Effector memory CD4-positive, alpha-beta T cell (primary cell): ENCODE results near the gene NR1H3.

Source experiments
- DNase-seq, 3 donors: peaks; one replicate each; pipeline ENCODE4 v3.0.0-alpha.2; 2020
- H3K27ac ChIP-seq: 2 replicates; pipeline ENCODE4 v1.7.0; 2013; ENCODE audit warnings: mild to moderate bottlenecking, low read length, moderate library complexity; ENCODE audit not compliant: insufficient read depth, poor library complexity, severe bottlenecking
- H3K27me3 ChIP-seq: replicated peaks from 2 replicates; pipeline ENCODE4 v1.7.0; 2013; ENCODE audit warnings: mild to moderate bottlenecking, low read length; ENCODE audit not compliant: insufficient read depth, control insufficient read depth, poor library complexity, severe bottlenecking
- H3K36me3 ChIP-seq: 2 replicates; pipeline ENCODE4 v1.7.0; 2013; ENCODE audit warnings: mild to moderate bottlenecking, low read length, moderate library complexity; ENCODE audit not compliant: control insufficient read depth, insufficient read depth
- H3K4me1 ChIP-seq: 2 replicates; pipeline ENCODE4 v1.7.0; 2013; ENCODE audit warnings: low read length, mild to moderate bottlenecking; ENCODE audit not compliant: control insufficient read depth, insufficient read depth, poor library complexity, severe bottlenecking
- H3K4me3 ChIP-seq: 2 replicates; pipeline ENCODE4 v1.7.0; 2013; ENCODE audit warnings: low read length, low read depth, mild to moderate bottlenecking; ENCODE audit not compliant: insufficient read depth, poor library complexity, severe bottlenecking
- H3K9me3 ChIP-seq: 2 replicates; pipeline ENCODE4 v1.7.0; 2013; ENCODE audit warnings: mild to moderate bottlenecking, low read length, moderate library complexity; ENCODE audit not compliant: control insufficient read depth

The NR1H3 gene

DNA sequence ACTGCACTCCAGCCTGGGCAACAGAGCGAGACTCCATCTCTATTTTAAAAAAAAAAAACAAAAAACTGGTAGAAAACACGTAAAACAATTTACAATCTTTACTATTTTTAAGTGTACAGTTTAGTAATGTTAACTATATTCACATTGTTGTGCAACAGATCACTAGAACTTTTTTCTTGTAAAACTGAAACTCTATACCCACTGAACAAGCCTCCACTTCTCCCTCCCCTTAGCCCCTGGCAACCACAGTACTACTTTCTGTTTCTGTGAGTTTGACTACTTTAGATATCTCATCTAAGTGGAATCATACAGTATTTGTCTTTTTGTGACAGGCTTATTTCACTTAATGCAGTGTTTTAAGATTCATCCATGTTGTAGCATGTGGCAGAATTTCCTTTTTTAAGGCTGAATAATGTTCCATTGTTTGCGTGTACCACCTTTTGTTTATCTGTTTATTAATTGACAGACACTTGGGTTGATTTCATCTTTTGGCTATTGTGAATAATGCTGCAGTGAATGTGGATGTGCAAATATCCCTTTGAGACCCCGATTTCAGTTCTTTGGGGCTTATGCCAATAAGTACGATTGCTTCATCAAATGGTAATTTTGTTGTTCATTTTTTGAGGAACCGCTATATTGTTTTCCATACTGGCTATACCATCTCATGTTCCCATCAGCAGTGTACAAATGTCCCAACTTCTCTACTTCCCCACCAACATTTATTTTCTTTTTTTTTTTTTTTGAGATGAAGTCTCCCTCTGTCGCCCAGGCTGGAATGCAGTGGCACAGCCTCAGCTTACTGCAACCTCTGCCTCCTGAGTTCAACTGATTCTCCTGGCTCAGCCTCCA is 32.0 kb upstream of the NR1H3 start:
- H3K36me3 ChIP-seq = peaks cover 14% of the 10 kb centered on the region
- no peak for DNase-seq

DNA sequence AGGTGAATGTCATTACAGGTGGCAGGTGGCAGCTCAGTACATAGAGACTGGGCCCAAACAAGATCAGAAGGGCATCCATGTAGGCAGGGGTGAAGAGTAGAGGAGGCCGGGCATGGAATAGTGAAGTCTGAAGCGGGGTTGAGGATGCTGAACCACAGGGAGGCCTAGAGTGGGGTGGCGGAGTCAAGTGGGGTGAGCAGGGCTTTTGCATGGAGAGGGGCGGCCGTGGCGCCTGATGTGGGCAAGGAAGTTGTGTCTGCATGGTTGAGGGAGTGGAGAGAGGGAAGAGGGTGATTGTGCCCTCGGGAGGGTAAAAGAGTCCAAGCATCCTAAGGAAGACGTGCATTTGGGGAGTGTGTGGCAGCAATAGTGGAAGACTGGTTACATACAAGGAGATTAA is 28.6 kb upstream of the NR1H3 start:
- Histone ChIP-seq H3K9me3 (no peaks in the 10 kb centered on the region), H3K27ac (no peak overlapping the region), H3K4me1 (peaks cover 3% of the 10 kb centered on the region), H3K4me3 (no peak overlapping the region), H3K36me3 (peaks cover 12% of the 10 kb centered on the region), H3K27me3 (no peaks in the 10 kb centered on the region)
- no peak for DNase-seq

More for the DNA sequence above, 32.0 kb upstream of the NR1H3 start:
- Histone ChIP-seq H3K27ac (no peak overlapping the region), H3K27me3 (no peaks in the 10 kb centered on the region), H3K4me3 (no peak overlapping the region), H3K4me1 (no peaks in the 10 kb centered on the region), H3K9me3 (no peaks in the 10 kb centered on the region)

DNA sequence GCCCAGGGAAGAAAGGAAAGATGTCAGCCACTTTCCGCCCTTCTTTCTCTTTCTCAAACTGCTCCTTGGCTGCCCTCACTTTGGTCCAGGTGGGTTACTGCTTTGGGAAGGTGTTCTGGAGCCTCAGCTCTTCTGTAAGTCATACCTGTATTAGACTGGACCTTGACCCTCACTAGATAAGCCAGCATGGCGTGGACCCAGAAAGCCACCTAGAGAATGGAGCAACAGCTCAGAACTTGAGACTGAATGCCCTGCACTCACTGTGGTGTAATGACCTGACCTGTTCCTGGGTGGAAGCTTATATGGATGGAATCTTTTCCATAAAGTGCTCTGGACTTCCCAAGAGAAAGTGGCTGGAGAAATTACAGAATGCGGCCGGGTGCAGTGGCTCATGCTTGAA is 24.7 kb upstream of the NR1H3 start:
- Histone ChIP-seq H3K27me3 (no peaks in the 10 kb centered on the region), H3K27ac (no peak overlapping the region), H3K4me3 (no peak overlapping the region), H3K4me1 (peaks cover 15% of the 10 kb centered on the region), H3K36me3 (peaks cover 19% of the 10 kb centered on the region), H3K9me3 (no peaks in the 10 kb centered on the region)
- DNase-seq = no peak

DNA sequence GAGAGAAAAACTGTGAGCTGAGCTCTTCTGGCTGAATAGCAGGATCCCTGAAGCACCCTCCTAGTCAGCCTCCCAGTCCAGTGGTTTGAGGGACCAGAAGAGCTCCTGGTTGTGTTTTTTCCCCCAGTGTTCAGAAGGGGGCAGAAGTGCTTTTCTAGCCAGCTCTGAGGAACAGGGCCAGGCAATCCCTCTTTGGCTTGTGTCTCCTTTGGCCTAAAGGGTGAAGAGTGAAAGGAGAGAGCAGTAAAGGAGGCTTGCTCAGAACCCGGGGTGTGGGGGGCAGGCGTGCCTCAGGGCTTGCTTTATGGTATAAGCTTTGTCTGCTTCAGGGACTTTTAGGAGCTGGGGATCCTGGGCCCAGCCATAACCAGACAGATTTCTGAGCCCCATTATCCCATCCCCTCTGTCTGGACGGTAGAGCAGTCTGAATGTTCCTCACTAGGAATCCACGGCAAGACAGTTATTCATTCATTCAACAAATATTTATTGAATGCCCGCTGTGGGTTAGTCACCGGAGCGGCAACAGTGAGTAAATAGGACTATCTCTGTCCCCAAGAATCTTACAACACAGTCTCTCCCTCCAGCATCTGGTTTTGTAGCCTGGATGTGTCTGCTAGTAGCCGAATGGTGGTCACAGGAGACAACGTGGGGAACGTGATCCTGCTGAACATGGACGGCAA is 23.7 kb upstream of the NR1H3 start:
- peak overlapping the region; percentile 80 for H3K27ac ChIP-seq
- peaks cover 15% of the 10 kb centered on the region for H3K4me1 ChIP-seq
- peaks cover 24% of the 10 kb centered on the region for H3K36me3 ChIP-seq
- no peak overlapping the region for H3K4me3 ChIP-seq
- no peak for DNase-seq
- no peaks in the 10 kb centered on the region for H3K9me3 ChIP-seq
- no peaks in the 10 kb centered on the region for H3K27me3 ChIP-seq

DNA sequence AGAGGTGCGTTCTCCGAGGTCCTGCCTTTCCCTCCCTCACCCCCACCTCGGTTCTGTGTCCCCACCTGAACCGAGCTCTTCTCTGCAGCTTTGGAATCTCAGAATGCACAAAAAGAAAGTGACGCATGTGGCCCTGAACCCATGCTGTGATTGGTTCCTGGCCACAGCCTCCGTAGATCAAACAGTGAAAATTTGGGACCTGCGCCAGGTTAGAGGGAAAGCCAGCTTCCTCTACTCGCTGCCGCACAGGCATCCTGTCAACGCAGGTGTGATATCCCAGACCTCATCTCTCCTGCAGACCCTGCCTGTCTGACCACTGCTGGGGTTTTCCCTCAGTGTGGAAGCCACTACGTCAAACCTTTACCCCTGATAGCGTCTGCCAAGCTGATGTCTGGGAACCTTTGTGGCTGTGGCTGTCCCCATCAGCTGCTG is 23.1 kb upstream of the NR1H3 start:
- peak; percentile 72 to 76 (median 73) for DNase-seq
- H3K4me1 ChIP-seq = peaks cover 15% of the 10 kb centered on the region
- H3K4me3 ChIP-seq = no peak overlapping the region
- H3K9me3 ChIP-seq = no peaks in the 10 kb centered on the region
- H3K36me3 ChIP-seq = peaks cover 29% of the 10 kb centered on the region
- H3K27me3 ChIP-seq = no peaks in the 10 kb centered on the region
- H3K27ac ChIP-seq = peak overlapping the region; percentile 80

DNA sequence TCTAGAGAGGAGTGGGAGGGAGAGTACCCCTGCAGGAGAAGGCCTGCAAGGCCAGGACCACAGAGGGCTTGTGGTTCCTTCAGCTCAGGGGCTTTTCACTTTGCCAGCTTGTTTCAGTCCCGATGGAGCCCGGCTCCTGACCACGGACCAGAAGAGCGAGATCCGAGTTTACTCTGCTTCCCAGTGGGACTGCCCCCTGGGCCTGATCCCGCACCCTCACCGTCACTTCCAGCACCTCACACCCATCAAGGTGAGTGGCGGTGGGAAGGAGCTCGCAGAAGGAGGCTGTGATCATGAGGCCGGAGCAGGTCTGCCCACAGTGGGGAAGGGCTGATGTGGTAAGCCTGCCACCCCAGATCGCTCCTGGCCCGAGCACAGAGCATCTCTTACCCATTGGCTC is 22.6 kb upstream of the NR1H3 start:
- Histone ChIP-seq H3K27me3 (no peaks in the 10 kb centered on the region), H3K36me3 (peaks cover 31% of the 10 kb centered on the region), H3K4me1 (peaks cover 15% of the 10 kb centered on the region), H3K9me3 (no peaks in the 10 kb centered on the region), H3K4me3 (no peak overlapping the region), H3K27ac (peak overlapping the region; percentile 80)
- no peak for DNase-seq

DNA sequence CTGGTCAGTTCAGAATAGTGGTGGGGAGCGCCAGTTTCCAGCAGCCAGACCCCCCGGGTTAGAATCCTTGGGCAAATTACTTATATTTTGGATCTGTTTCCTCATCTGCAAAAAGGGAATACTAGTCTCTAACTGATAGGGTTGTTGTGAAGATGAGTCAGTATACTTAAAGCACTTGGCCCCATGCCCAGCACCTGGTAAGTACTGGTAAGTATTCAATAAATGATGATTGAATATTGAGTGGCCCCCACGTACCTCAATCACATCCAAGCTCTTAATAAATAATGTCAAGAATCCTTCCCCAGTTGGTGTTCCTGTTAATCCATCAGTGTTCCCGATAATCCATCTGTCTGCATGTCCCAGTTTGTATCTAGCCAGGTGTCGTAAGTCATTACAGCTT is 21.3 kb upstream of the NR1H3 start:
- H3K36me3 ChIP-seq = peaks cover 34% of the 10 kb centered on the region
- no peaks in the 10 kb centered on the region for H3K27me3 ChIP-seq
- H3K9me3 ChIP-seq = no peaks in the 10 kb centered on the region
- DNase-seq = no peak
- no peak overlapping the region for H3K4me3 ChIP-seq
- peaks cover 15% of the 10 kb centered on the region for H3K4me1 ChIP-seq
- peak overlapping the region; percentile 8 for H3K27ac ChIP-seq

DNA sequence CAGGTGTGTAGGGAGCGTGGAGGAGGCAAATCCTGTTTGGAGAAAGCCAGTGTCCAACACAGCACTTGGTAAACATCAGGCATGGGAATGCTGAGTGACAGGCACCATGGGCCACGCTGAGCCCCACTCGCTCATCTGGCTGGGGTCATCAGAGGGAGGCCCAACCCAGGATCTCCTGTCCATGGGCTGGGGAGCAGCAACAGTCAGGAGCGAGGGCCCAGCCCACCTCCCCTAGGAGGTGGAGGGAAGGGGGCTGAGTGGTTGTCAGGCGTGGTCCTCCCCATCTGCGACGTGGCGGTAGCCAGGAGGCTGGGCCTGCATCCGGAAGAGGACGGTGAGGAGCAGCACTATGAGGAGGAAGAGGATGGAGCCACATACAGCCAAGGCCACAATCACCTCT is 17.9 kb upstream of the NR1H3 start:
- H3K4me3 ChIP-seq = no peak overlapping the region
- H3K4me1 ChIP-seq = peaks cover 7% of the 10 kb centered on the region

DNA sequence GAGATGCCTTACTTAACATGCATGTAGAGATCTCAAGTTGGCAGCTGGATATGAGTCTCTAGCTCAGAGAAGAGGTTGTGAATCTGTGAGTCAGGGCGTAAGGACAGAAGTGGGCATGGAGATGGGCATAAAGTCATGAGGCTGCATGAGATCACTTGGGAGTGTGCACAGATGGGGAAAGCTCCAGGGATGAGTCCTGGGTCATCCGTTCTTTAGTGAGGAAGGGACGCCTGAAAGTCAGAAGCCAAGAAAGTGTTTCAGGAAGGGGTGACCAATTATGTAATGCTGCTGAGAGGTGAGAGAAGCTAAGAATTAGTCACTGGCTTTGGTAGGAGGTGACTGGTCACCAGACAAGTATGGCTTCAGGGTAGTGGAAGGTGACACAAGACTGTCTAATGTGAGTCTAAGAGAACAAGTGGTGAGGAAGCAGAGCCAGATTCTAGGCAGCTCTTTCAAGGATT is 15.9 kb upstream of the NR1H3 start:
- no peaks in the 10 kb centered on the region for H3K4me1 ChIP-seq
- no peaks in the 10 kb centered on the region for H3K9me3 ChIP-seq
- H3K27me3 ChIP-seq = no peaks in the 10 kb centered on the region
- H3K27ac ChIP-seq = no peak overlapping the region
- H3K4me3 ChIP-seq = no peak overlapping the region
- DNase-seq = no peak
- H3K36me3 ChIP-seq = peaks cover 67% of the 10 kb centered on the region

More for the DNA sequence above, 17.9 kb upstream of the NR1H3 start:
- DNase-seq = no peak
- H3K36me3 ChIP-seq = peaks cover 59% of the 10 kb centered on the region
- no peak overlapping the region for H3K27ac ChIP-seq
- H3K9me3 ChIP-seq = no peaks in the 10 kb centered on the region
- no peaks in the 10 kb centered on the region for H3K27me3 ChIP-seq

DNA sequence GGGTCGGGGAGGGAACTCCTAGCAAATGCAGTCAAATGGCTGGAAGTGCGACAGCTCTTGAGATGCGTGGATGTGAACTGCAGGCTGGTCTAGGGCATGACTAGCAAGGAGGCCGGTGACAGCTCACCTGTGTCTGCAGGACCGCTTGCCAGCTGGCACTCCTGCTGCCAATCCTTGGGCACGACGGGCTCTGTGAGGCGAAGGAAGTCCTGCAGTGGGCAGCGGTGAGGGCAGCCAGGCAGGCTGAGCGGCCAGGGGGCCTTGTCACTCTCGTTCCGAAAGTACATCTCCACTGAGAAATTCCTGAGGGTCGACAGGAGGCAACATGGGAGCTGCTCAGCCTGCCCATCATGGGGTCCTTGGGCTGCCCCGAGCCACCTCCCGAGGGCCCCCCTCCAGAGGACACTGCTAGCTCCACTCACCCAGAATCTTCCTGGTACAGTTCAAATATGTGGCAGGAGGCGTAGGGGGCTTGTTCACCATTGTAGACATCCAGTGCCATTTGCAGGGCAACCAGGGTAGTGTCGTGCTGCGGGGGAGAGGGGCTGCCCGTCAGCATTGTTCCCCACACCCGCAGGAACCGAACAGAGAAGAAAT is 15.1 kb upstream of the NR1H3 start:
- Histone ChIP-seq H3K9me3 (no peaks in the 10 kb centered on the region), H3K27me3 (no peaks in the 10 kb centered on the region), H3K4me3 (no peak overlapping the region), H3K4me1 (peaks cover 4% of the 10 kb centered on the region), H3K27ac (no peak overlapping the region), H3K36me3 (peaks cover 66% of the 10 kb centered on the region)
- DNase-seq = no peak
